ENCODE results near the gene JUP. TPM values are rescaled to one million over a fixed set of nuclear protein-coding genes. Genes with fewer than 3 reads are reported as not detected.

Gene JUP
- total and polyA plus RNA-seq, 2 of the 13 experiments (the other 11 are each of a cell fraction or from before 2014, with no cell fraction given) = 12.1 to 20.6 TPM

DNA sequence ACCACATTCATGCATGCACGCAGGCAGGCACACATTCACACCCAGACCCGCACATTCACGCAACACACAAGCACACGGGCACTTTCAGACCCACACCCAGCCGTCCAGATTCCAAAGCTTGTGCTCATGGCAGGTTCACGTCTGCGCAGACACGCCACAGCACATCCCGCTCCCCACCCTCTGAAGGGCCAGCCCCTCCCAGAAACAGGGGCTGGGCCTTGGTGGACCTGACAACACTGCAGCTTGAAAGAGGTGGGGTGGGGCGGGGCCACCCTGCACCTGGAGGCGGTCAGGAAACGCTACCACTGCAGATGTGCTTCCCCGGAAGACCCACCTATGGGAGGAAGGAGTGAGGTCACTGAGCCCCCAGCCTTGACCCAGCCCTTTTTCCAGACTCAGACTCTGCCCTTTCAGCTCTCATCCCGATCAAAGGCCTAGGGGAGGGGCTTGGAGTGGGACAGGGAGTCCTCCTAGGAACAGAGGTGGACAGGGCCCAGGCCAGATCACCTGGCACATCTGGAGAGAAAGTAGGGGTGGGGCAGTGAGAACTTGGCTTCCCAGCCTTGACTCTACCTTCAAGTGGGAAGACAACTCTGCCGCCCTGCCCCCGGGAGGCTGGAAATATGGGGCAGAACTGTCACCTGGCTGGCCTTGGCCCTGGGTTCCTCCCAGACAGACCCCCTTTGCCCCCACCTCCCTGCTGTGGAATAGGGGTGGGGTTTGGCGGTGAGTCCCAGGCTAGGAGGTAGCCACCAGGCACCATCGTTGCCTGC is 14.3 kb upstream of the JUP start (continued):
- TF ChIP-seq, protein P1, sequence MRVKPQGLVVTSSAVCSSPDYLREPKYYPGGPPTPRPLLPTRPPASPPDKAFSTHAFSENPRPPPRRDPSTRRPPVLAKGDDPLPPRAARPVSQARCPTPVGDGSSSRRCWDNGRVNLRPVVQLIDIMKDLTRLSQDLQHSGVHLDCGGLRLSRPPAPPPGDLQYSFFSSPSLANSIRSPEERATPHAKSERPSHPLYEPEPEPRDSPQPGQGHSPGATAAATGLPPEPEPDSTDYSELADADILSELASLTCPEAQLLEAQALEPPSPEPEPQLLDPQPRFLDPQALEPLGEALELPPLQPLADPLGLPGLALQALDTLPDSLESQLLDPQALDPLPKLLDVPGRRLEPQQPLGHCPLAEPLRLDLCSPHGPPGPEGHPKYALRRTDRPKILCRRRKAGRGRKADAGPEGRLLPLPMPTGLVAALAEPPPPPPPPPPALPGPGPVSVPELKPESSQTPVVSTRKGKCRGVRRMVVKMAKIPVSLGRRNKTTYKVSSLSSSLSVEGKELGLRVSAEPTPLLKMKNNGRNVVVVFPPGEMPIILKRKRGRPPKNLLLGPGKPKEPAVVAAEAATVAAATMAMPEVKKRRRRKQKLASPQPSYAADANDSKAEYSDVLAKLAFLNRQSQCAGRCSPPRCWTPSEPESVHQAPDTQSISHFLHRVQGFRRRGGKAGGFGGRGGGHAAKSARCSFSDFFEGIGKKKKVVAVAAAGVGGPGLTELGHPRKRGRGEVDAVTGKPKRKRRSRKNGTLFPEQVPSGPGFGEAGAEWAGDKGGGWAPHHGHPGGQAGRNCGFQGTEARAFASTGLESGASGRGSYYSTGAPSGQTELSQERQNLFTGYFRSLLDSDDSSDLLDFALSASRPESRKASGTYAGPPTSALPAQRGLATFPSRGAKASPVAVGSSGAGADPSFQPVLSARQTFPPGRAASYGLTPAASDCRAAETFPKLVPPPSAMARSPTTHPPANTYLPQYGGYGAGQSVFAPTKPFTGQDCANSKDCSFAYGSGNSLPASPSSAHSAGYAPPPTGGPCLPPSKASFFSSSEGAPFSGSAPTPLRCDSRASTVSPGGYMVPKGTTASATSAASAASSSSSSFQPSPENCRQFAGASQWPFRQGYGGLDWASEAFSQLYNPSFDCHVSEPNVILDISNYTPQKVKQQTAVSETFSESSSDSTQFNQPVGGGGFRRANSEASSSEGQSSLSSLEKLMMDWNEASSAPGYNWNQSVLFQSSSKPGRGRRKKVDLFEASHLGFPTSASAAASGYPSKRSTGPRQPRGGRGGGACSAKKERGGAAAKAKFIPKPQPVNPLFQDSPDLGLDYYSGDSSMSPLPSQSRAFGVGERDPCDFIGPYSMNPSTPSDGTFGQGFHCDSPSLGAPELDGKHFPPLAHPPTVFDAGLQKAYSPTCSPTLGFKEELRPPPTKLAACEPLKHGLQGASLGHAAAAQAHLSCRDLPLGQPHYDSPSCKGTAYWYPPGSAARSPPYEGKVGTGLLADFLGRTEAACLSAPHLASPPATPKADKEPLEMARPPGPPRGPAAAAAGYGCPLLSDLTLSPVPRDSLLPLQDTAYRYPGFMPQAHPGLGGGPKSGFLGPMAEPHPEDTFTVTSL (CRISPR knock-in tag; IDR thresholded peaks at IDR 0.05; ENCODE audit: borderline replicate concordance) = peak; percentile 49; the same call in 1 of the 2 replicates
- TF ChIP-seq RFX5 (IDR thresholded peaks at IDR 0.05; ENCODE audit: low read depth, low read length) (no peak), SP5 (CRISPR knock-in tag; IDR thresholded peaks at IDR 0.05; ENCODE audit: borderline replicate concordance, low read depth) (peak; percentile 79), LCORL (IDR thresholded peaks at IDR 0.05) (no peak), LCORL (CRISPR knock-in tag; IDR thresholded peaks at IDR 0.05) (peak; percentile 66; the same call in 1 of the 2 replicates), NFYC (CRISPR knock-in tag; IDR thresholded peaks at IDR 0.05) (no peak), HMG20B (CRISPR knock-in tag; conservative IDR thresholded peaks at IDR 0.05) (no peak), MTA1 (CRISPR knock-in tag; IDR thresholded peaks at IDR 0.05; ENCODE audit: borderline replicate concordance) (peak; percentile 68; the same call in 1 of the 2 replicates), RAD21 (CRISPR knock-in tag; IDR thresholded peaks at IDR 0.05) (no peak), ZBTB1 (CRISPR knock-in tag; IDR thresholded peaks at IDR 0.05; ENCODE audit: borderline replicate concordance) (0 out of 2 replicates have a peak, but pooled peaks have one; percentile 68), ZNF264 (CRISPR knock-in tag; IDR thresholded peaks at IDR 0.05) (no peak), NFKB2 (CRISPR knock-in tag; IDR thresholded peaks at IDR 0.05; ENCODE audit: borderline replicate concordance) (0 out of 2 replicates have a peak, but pooled peaks have one; percentile 16), FOXK1 (CRISPR knock-in tag; IDR thresholded peaks at IDR 0.05; ENCODE audit: borderline replicate concordance, low read depth) (no peak), RBM39 (IDR thresholded peaks at IDR 0.05; ENCODE audit: low read depth, low read length, poor library complexity, severe bottlenecking) (peak; percentile 5), ZMYM2 (CRISPR knock-in tag; IDR thresholded peaks at IDR 0.05) (peak; percentile 71; the same call in 1 of the 2 replicates)
- TF ChIP-seq, protein P2, sequence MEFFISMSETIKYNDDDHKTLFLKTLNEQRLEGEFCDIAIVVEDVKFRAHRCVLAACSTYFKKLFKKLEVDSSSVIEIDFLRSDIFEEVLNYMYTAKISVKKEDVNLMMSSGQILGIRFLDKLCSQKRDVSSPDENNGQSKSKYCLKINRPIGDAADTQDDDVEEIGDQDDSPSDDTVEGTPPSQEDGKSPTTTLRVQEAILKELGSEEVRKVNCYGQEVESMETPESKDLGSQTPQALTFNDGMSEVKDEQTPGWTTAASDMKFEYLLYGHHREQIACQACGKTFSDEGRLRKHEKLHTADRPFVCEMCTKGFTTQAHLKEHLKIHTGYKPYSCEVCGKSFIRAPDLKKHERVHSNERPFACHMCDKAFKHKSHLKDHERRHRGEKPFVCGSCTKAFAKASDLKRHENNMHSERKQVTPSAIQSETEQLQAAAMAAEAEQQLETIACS (CRISPR knock-in tag; IDR thresholded peaks at IDR 0.05) = no peak
- TF ChIP-seq, protein P3, sequence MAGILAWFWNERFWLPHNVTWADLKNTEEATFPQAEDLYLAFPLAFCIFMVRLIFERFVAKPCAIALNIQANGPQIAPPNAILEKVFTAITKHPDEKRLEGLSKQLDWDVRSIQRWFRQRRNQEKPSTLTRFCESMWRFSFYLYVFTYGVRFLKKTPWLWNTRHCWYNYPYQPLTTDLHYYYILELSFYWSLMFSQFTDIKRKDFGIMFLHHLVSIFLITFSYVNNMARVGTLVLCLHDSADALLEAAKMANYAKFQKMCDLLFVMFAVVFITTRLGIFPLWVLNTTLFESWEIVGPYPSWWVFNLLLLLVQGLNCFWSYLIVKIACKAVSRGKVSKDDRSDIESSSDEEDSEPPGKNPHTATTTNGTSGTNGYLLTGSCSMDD (CRISPR knock-in tag; IDR thresholded peaks at IDR 0.05) = no peak
- TF ChIP-seq, protein P4, sequence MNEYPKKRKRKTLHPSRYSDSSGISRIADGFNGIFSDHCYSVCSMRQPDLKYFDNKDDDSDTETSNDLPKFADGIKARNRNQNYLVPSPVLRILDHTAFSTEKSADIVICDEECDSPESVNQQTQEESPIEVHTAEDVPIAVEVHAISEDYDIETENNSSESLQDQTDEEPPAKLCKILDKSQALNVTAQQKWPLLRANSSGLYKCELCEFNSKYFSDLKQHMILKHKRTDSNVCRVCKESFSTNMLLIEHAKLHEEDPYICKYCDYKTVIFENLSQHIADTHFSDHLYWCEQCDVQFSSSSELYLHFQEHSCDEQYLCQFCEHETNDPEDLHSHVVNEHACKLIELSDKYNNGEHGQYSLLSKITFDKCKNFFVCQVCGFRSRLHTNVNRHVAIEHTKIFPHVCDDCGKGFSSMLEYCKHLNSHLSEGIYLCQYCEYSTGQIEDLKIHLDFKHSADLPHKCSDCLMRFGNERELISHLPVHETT (CRISPR knock-in tag; conservative IDR thresholded peaks at IDR 0.05) = no peak
- TF ChIP-seq, protein P5, sequence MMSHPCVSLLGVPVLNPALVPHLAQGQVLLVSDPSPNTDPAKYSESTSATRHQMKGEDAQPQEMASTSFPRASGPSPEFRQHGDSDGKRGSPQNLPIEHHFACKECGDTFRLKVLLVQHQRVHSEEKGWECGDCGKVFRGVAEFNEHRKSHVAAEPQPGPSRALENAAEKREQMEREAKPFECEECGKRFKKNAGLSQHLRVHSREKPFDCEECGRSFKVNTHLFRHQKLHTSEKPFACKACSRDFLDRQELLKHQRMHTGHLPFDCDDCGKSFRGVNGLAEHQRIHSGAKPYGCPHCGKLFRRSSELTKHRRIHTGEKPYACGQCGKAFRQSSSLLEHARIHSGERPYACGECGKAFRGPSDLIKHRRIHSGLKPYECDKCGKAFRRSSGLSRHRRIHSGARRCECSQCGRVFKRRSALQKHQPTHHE (CRISPR knock-in tag; IDR thresholded peaks at IDR 0.05; ENCODE audit: borderline replicate concordance) = no peak
